GM18909 (cell line): Measurements from ENCODE around the gene VENTX.
"Not testable (repeated sequence)": the region's sequence is repeated elsewhere in the genome, so short reads cannot be mapped to it uniquely, and the experiment has no call there.

ENCODE experiments used
- ATAC-seq: cut with Tn5 transposase; IDR thresholded peaks from one replicate; pipeline ENCODE4 v1.9.1; 2021; ENCODE audit warnings: mild to moderate bottlenecking; ENCODE audit not compliant: unreplicated experiment, poor library complexity

The VENTX gene

DNA sequence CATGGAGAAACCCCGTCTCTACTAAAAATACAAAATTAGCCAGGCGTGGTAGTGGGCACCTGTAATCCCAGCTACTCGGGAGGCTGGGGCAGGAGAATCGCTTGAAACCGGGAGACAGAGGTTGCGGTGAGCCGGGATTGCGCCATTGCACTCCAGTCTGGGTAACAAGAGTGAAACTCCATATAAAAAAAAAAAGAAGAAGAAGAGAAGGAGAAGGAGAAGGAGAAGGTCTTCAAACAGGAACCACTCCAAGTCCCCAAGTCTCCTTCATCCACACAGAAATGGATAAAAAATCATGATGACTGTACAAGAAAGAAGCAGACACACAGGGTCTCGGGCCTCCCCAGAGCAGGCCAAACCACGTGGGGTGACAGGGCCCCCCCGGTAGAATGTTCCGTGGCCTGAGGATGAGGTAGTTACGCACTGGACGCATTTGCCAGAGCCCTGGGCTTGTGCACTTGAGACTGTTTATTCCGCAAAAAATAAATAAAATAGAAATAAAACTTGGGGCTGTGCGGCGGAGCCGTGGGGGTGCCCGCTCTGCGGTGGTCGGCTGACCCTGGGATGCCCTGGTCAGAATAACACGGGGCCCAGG, 15.8 kb downstream of the VENTX start:
- no peak for ATAC-seq

DNA sequence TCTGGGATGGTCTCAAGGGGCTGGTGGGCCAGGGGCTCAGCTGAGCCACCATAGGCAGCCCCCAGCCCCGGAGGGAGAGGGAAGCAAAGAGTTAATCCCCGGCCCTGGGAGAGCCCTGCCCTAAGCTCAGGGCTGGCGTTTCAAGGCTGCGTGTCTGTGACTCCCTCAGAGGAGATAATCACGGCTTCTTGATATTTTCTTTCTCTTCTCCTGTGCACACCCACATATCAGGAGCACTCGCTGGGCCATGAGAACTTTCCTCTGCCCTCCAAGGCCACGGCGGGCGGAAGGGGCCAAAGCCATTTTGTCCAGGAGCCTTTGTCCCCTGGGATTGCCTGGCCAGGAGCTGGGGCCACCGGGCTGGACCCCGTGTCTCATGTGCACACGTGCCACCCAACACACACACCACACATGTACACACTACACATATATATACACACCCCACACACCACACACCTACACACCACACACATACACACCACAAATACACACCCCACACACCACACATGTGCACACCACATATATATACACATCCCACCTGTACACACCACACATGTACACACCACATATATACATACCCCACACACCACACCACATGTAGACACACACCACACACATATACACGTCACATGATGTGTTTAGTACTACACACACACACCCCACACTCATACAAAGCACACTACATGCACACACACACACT, 16.9 kb downstream of the VENTX start:
- ATAC-seq, result no peak

DNA sequence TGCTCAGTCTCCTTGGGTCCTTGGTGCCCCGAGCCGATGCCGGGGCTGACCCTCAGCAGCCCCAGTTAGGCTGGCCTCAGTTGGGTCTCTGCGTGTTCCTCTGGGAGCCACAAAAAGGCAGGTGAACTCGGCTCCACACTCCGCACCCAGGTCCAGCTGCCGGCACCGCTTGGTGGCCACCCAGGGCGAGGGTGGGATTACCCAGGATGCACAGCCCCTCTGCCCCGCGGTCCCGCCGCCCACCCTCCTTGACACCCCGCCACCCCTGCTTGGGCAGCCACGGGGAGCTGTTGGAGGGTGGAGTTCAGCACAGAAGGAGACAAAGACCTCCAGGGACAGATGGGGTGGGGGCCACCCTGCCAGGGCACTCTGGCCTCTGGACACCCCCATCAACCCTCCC, 17.7 kb downstream of the VENTX start:
- no peak for ATAC-seq

DNA sequence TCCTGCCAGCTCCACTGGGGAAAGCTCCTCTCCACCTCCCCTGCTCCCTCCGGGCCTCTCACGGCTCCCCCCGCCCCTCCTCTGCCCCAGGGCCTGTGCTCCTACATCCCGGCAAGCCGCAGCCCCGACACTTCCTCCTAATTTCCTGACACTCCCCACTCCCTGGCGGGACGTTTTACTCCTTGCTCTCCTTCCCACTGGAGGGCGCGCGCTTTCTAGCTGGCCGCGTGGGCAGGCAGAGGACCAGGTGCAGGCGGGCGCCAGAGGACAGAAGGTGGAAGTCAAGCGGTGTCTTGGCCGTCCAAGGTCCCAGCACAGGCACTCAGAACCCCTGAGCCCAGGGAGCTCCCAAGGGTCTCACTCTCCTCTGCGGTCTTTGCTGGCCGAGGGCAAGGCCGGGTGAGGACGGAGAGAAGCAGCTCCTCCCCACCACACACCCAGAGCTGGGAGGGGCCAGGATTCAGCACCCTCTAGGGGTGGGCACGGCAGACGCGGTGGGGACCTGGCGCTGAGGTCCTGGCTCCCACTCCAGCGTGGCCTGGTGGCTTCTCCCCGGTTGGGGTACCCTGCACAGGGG, 19.9 kb downstream of the VENTX start:
- no peak for ATAC-seq

DNA sequence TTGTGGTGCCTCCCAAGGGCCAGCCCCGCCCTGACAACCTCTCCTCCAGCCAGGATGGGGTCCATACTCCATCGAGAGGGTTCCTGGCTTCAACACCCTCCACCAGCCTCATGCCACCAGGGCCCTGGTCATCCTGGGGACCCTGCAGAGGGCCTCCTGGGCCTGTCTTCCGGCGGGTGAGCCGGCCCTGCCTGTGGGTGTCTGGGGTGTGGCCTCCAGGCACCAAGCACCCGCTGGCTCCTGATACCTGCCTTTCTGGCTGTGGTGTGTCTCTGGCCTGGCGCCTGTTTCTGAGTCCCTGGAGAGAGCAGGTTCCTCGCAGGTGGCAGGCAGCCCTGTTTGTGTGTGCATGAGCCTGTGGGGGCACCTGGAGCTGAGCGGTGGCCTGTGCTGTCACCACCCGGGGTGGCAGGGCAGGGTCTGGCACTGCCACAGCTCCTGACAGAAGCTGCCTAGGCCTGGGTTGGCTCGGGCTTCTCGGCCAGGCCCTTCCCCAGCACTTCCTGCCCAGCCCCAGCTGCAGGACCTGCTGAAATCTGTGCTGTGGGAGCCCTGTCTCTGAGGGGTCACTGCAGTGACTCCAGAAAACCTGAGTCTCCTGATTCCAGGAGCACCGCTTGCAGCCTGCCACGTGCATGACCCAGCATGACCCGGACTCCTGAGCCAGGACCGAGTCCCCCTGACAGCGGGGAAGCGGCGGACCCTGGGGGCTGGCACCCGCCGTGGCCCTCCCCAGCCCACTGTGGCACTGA, 20.6 kb downstream of the VENTX start:
- ATAC-seq, result no peak

DNA sequence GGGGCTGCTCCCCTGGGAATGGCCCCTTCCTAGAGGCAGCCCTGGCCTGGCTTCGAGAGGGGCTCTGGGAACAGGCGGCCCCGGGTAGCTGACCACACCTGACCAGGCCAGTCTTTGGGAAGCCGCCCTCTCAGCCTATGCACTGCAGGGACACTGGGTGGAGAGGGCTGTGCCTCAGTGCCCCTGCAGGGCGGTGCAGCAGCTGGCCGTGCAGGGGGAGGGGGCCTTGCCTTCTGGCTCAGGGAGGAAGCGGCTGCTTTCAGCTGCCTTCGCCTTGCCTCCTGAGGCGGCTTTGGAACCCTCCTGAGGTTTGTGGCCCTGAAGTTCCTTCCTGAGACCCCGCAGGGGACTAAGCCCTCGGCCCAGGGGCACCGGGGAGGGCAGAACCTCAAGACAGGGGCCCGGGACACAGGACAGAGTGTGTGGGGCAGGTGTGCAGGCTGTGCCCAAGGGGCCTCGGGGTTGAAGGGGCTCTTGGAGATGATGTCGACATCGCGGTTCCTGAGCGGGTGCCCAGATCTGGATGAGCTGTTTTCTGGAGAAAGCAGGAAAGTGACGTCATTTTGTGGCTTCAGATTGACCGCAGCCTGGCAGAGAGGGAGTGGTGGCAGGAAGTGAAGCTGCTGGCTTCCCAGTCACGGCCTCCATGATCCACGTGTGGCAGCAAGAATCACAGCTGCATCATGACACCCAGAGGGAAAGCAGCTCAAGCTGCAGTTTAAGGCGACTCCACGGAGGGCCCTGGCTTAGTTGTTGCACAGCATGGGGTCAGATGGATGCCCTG, 21.4 kb downstream of the VENTX start:
- no peak for ATAC-seq

DNA sequence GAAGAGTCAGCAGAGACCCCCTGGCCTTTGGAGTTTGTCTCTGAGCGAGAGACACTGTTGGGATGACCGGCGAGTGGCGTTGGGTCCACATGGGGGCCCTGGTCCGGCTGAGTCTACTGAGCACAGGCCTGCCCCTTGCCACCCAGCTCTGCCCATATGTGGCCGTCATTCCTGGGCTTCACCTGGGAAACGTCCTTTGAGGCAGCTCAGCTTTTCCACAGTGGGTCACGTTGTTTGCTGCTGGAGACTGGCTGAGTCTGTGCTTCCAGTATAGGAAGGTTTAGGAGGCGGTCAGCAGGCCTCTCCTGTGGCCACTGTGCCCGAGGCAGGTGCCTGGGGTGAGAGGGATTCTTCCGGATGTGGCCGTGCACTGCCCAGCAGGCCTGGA, 21.9 kb downstream of the VENTX start:
- ATAC-seq, result no peak

DNA sequence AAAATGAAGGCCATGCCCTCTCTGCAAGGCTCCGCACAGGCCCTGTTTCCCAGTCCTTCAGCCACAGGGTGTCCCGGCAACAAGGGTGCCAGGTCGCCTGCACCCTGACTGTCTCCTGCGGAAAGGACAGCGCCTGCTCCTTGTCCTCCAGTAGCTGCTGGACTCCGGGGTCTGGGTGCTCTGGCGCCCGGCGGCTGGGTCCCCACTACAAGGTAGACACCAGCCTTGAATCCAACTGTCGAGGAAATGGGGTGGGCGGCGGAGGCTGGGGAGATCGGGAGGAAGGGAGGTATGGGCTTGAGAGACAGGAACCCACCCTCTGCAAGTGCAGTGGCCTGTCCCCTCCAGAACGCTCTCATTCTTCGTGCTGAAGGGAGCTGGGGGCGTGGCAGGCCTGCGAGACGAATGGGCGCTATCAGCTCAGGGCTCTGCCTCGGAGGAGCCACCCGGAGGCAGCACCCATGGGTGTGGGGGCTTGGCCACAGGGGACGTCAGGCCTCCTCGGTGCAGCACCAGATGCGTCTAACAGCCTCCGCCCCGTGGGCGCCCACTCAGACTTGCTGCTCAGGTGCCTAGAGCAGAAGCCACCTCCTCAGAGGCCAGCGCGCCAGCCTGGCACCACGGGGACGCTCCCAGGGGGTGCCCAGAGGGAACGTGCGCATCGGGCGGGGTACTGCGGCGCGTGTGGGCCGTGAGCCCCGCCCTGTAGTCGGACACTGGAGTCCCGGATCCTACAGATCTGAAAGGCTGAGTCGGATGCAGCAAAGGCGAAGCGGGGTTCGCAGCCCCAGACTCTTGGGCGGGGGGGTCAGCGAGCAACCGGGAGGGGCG, 23.5 kb downstream of the VENTX start:
- ATAC-seq, result peak; percentile 42

DNA sequence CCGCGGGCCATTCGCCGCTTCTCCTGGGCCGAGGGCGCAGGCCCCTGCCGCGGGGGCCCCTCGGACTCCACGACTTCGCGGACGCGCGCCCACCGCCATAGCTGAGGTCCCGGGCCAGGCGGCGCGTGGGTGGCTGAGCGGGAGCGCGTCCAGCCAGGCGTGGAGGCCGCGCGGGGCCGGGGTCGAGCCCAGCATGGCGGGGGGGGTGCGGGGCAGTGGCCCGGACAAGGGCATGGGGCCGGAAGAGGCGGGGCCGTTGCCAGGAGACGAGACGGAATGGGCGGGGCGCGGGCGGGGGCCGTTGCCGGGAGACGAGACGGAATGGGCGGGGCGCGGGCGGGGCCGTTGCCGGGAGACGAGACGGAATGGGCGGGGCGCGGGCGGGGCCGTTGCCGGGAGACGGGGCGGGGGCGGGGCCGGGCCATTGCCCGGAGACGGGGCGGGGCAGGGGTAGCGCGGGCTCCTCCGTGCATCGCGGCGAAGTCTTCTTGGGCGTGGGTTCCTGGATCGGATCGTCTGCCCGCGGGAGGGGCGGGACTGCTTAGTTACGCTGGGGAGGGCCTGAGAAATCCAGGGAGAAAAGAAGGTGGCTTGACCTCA, 24.2 kb downstream of the VENTX start:
- ATAC-seq, result peak; percentile 53

DNA sequence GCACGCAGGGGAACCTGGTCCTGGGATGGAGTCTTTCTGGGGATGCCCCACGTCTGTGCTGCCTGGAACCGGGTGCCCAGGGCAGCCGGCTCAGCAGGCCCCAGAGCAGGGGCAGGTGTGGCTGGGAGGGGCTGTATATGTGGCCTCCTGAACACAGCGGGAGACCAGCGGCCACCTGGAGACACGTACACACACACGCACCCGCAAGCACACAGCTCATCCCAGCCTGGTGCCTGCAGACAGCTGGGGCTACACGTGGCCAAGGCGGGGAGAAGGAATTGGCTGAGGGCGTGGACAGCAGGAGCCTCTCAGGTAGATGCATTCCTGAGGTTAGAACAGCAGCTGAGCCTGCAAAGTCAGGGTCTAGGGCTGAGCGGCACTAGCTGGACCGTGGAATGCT, 25.0 kb downstream of the VENTX start:
- ATAC-seq, result no peak

DNA sequence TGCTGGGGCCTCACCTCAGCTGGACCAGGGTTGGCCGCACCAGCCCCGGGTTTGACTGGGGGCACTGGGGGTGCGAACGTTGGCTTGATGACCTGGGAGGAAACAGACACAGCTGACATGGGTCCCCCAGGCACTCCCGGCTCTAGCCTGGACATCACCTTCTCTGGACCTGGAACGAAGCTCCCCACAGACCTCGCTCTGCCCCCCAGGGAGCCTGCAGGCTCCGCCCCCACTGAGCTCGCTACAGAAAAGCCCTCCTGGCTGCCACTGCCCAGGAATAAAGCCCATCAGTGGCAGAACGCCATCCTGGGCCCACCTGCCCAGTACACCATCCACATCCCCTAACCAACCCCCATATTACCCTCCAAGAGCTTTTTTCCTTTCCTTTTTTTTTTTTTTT, 26.0 kb downstream of the VENTX start:
- ATAC-seq, result no peak

DNA sequence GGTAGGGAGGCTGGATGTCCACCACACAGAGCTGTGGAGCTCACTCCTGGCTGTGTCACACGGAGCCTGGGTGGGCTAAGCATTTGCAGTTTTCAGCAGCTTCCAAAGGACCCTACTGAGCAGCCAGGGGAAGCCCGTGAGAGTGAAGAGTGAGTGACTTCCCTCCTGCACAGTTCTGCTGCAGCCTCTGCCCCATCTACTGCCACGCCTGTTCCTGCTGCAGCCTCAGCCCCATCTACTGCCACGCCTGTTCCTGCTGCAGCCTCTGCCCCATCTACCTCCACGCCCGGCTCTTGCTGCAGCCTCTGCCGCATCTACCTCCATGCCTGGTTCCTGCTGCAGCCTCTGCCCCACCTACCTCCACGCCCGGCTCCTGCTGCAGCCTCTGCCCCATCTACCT, 26.8 kb downstream of the VENTX start:
- ATAC-seq, result no peak

DNA sequence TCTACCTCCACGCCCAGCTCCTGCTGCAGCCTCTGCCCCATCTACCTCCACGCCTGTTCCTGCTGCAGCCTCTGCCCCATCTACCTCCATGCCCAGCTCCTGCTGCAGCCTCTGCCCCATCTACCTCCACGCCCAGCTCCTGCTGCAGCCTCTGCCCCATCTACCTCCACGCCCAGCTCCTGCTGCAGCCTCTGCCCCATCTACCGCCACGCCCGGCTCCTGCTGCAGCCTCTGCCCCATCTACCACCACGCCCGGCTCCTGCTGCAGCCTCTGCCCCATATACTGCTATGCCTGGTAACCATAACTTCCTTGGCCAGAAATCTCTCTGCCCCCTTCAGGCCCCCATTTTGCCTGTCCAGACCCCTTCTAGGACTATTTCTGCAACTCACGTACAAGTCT, 27.4 kb downstream of the VENTX start:
- not testable (repeated sequence) for ATAC-seq

DNA sequence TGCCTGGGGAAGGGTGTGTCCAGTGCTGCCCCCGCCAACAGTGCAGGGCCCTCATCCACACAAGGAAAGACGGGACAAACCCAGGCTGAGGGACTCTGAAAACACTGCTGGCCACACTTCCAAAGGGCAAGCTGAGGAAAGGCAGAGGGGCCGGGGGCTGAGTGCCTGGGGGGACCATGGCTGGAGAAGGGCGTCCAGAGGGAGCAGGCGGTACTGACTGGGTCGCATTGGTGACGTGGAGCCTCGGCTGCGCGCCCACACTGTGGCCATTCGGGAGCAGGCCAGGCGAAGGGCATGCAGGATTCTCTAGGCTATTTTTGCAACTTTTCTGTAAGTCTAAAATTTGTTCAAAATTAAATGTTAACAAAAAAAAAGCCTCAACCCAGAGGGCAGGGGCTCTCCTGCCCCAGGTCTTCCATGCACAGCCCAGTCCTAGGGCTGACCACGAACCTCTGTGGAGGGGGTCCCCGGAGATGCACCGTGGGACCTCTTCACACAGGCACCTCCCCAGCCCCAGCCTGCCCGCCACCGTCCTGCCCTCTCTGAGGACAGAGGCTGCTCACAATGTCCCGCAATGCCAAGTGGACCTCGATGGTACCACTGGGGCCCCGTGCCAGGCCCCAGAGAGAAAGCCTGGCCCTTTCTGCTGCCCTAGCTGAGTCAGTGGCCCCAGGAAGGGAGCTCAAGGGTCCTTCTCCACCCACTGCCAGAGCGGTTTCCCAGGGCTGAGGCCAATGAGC, 28.6 kb downstream of the VENTX start:
- no peak for ATAC-seq

DNA sequence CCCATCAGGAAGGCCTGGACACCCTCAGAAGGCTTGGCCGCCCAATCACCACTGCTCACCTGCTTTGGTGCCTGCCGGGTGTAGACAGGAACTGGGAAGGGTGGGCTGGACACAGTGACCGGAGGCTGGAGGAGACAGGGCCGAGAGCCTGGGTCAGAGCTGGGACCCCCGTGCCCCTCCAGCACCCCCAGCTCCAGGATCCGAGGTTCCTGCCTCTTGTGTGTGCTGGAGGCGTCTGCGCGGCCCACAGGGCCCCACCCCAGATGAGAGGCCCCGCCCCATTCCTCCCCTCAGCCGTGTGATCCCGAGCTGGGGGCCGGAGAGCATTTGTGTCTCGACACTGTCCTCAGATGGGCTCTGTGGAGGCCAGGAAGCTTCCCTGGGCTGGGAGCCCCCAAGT, 29.6 kb downstream of the VENTX start:
- ATAC-seq, result no peak

DNA sequence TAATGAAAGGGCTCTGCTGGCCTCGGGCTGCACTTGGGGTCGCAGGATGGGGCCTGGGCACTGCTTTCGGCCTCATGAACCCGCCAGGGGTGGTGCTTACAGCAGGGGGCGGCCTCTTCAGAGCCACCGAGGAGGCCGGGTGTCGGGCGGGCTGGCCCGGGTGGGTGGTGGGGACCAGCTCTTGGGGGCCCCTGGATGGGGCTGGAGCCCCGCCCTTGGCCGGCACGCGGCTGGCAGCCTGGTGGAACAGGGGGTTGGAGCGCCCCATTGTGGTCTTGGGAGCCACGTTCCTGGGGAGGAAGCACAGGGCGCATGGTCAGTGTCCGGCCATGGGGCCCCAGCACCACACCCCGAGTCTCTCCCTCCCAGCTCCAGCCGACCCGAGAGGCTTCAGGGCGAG, 30.2 kb downstream of the VENTX start:
- ATAC-seq, result no peak

DNA sequence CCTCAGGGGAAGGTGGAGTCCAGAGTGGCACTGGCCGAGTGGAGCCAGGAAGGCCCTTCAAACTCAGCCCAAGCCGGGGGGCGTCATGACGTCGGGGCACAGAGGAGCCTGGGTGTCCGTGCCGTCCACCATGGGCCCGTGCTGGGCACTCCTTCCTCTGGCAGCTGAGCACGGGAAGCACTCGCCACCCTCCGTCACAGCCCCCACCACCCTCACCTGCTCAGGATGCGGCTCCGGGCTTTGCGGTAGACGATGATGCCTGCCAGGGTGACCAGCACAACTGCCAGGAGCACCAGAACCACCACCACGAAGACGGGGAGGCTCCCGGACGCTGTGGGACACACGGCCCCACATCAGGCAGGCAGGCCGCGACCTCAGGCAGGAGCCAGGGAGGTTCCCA, 30.9 kb downstream of the VENTX start:
- ATAC-seq, result no peak

DNA sequence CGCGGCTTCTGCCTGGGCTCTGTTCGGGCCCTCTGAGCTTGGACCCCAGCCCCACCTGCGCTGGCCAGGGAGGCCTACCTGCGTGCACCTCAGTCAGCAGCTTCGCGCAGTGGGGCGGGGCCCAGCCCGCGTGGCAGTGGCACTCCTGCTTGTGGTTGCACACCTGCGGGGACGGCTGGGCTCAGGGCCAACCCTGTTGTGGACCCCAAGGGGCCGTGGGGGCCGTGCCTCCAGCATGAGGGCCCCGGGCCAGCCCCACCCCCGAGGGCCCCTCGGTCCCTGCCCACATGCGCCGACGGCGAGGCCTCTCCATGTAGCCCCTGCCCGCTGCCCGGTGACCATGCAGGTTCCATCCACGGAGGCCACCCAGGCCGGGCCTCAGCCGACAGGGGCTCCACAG, 31.7 kb downstream of the VENTX start:
- ATAC-seq, result no peak

DNA sequence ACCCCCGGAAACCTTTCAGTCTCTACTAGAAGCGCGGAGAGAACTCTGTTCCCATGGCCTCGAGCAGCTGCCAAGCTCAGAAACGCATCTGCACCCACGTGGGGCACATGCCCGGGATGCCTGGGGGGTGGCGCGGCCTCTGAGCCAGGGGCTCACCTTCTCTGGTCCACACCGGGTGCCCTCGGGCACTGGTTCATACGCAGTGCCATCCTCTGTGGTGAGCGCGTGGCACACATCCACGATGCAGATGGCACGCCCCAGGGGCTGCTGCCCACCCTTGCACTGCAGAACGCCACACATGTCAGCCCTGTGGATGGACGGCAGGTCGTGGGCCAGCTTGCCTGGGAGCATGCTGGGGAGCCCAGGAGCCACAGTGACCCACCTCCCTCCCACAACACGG, 32.5 kb downstream of the VENTX start:
- no peak for ATAC-seq
